Measurements from ENCODE around the gene ANKEF1.
"Not testable (repeated sequence)": the region's sequence is repeated elsewhere in the genome, so short reads cannot be mapped to it uniquely, and the experiment has no call there.

ANKEF1 gene

GRCh38 chr20:10020937-10021336 lies 13.8 kb upstream of the ANKEF1 start:
- H3K27me3 ChIP-seq (ENCODE audit: insufficient read depth, low read depth, severe bottlenecking): no peaks in the 10 kb centered on the region
- no peaks in the 10 kb centered on the region for H3K36me3 ChIP-seq
- H3K4me3 ChIP-seq (ENCODE audit: low read depth, low read length): no peak overlapping the region
- H3K27ac ChIP-seq: no peak overlapping the region
- no peak for DNase-seq
- no peak for TF ChIP-seq CTCF (IDR thresholded peaks at IDR 0.05; ENCODE audit: low read depth, low read length)
- H3K9me3 ChIP-seq (ENCODE audit: severe bottlenecking): no peaks in the 10 kb centered on the region

GRCh38 chr20:10022625-10023024 lies 12.2 kb upstream of the ANKEF1 start:
- no peaks in the 10 kb centered on the region for H3K9me3 ChIP-seq (ENCODE audit: severe bottlenecking)
- no peaks in the 10 kb centered on the region for H3K27me3 ChIP-seq (ENCODE audit: insufficient read depth, low read depth, severe bottlenecking)
- no peaks in the 10 kb centered on the region for H3K36me3 ChIP-seq
- DNase-seq: no peak
- H3K4me3 ChIP-seq (ENCODE audit: low read depth, low read length): no peak overlapping the region
- H3K27ac ChIP-seq: no peak overlapping the region
- no peak for TF ChIP-seq CTCF (IDR thresholded peaks at IDR 0.05; ENCODE audit: low read depth, low read length)

- no peaks in the 10 kb centered on the region for H3K36me3 ChIP-seq
- no peak overlapping the region for H3K4me3 ChIP-seq (ENCODE audit: low read depth, low read length)
- no peak overlapping the region for H3K27ac ChIP-seq
- TF ChIP-seq CTCF (IDR thresholded peaks at IDR 0.05; ENCODE audit: low read depth, low read length): no peak
- H3K27me3 ChIP-seq (ENCODE audit: insufficient read depth, low read depth, severe bottlenecking): no peaks in the 10 kb centered on the region
- no peaks in the 10 kb centered on the region for H3K9me3 ChIP-seq (ENCODE audit: severe bottlenecking)
- no peak for DNase-seq
These were observed 10.9 kb upstream of the ANKEF1 start for GRCh38 chr20:10023911-10024310.

- not testable (repeated sequence) for H3K36me3 ChIP-seq; H3K27me3 ChIP-seq (ENCODE audit: insufficient read depth, low read depth, severe bottlenecking); H3K9me3 ChIP-seq (ENCODE audit: severe bottlenecking); DNase-seq; H3K4me3 ChIP-seq (ENCODE audit: low read depth, low read length); H3K27ac ChIP-seq
These were observed 3.2 kb upstream of the ANKEF1 start for GRCh38 chr20:10031451-10032215.

GRCh38 chr20:10032269-10032668 lies 2.5 kb upstream of the ANKEF1 start:
- not testable (repeated sequence) for H3K27ac ChIP-seq; DNase-seq; H3K27me3 ChIP-seq (ENCODE audit: insufficient read depth, low read depth, severe bottlenecking); H3K9me3 ChIP-seq (ENCODE audit: severe bottlenecking); H3K4me3 ChIP-seq (ENCODE audit: low read depth, low read length); H3K36me3 ChIP-seq

- Histone ChIP-seq H3K27ac (no peak overlapping the region), H3K9me3 (ENCODE audit: severe bottlenecking) (no peaks in the 10 kb centered on the region), H3K4me3 (ENCODE audit: low read depth, low read length) (peak overlapping the region; percentile 23), H3K36me3 (peaks cover 5% of the 10 kb centered on the region; the same call in 1 of the 2 replicates), H3K27me3 (ENCODE audit: insufficient read depth, low read depth, severe bottlenecking) (no peaks in the 10 kb centered on the region)
- DNase-seq: no peak
- TF ChIP-seq CTCF (IDR thresholded peaks at IDR 0.05; ENCODE audit: low read depth, low read length): no peak
These were observed 709 bp upstream of the ANKEF1 start for GRCh38 chr20:10033905-10034650.

- H3K36me3 ChIP-seq; H3K9me3 ChIP-seq (ENCODE audit: severe bottlenecking); H3K27me3 ChIP-seq (ENCODE audit: insufficient read depth, low read depth, severe bottlenecking); H3K27ac ChIP-seq; H3K4me3 ChIP-seq (ENCODE audit: low read depth, low read length); DNase-seq: not testable (repeated sequence)
These were observed 1.5 kb downstream of the ANKEF1 start for GRCh38 chr20:10036321-10036720.
